ENCODE data around the gene GRHL1. TPM values are rescaled to one million over a fixed set of nuclear protein-coding genes. Genes with fewer than 3 reads are reported as not detected.

GRHL1 gene
- total RNA-seq, 2 donors from 2014 or later = 1.3 to 3.2 TPM

GRCh38 chr2:9982248-9982647, 30.8 kb downstream of the GRHL1 start:
- no peak for DNase-seq (ENCODE audit: low spot score)
- TF ChIP-seq CTCF (IDR thresholded peaks at IDR 0.05) = no peak
- H3K4me1 ChIP-seq = peaks cover 0 to 26% of the 10 kb centered on the region in 2 donors
- H3K27me3 ChIP-seq = no peaks in the 10 kb centered on the region
- no peaks in the 10 kb centered on the region for H3K36me3 ChIP-seq
- no peak overlapping the region for H3K4me3 ChIP-seq
- H3K9me3 ChIP-seq = no peaks in the 10 kb centered on the region
- H3K27ac ChIP-seq = no peak overlapping the region

GRCh38 chr2:9982891-9983290, 31.4 kb downstream of the GRHL1 start:
- peaks cover 0 to 26% of the 10 kb centered on the region in 2 donors for H3K4me1 ChIP-seq

GRCh38 chr2:9983401-9984216, 32.1 kb downstream of the GRHL1 start:
- peak overlapping the region; percentile 52 to 79 for H3K27ac ChIP-seq
- H3K9me3 ChIP-seq = no peaks in the 10 kb centered on the region
- no peak overlapping the region for H3K4me3 ChIP-seq

More at GRCh38 chr2:9982891-9983290, 31.4 kb downstream of the GRHL1 start:
- Histone ChIP-seq H3K27me3 (no peaks in the 10 kb centered on the region), H3K4me3 (no peak overlapping the region), H3K9me3 (no peaks in the 10 kb centered on the region), H3K36me3 (no peaks in the 10 kb centered on the region), H3K27ac (no peak overlapping the region)
- no peak for DNase-seq (ENCODE audit: low spot score)
- TF ChIP-seq CTCF (IDR thresholded peaks at IDR 0.05) = no peak

GRCh38 chr2:9984217-9984739, 32.8 kb downstream of the GRHL1 start:
- Histone ChIP-seq H3K4me3 (no peak overlapping the region), H3K27ac (peak overlapping the region; percentile 52 to 79)
- no peak for DNase-seq (ENCODE audit: low spot score)

More at GRCh38 chr2:9983401-9984216, 32.1 kb downstream of the GRHL1 start:
- no peak for DNase-seq (ENCODE audit: low spot score)
- TF ChIP-seq CTCF (IDR thresholded peaks at IDR 0.05) = no peak
- no peaks in the 10 kb centered on the region for H3K36me3 ChIP-seq
- H3K27me3 ChIP-seq = no peaks in the 10 kb centered on the region
- H3K4me1 ChIP-seq = peaks cover 0 to 26% of the 10 kb centered on the region in 2 donors

GRCh38 chr2:9984871-9985480, 33.5 kb downstream of the GRHL1 start:
- Histone ChIP-seq H3K9me3 (no peaks in the 10 kb centered on the region), H3K36me3 (no peaks in the 10 kb centered on the region), H3K4me3 (no peak overlapping the region), H3K27me3 (no peaks in the 10 kb centered on the region), H3K4me1 (peaks cover 0 to 26% of the 10 kb centered on the region in 2 donors), H3K27ac (peak overlapping the region; percentile 52 to 79)
- no peak for DNase-seq (ENCODE audit: low spot score)
- TF ChIP-seq CTCF (IDR thresholded peaks at IDR 0.05) = no peak

More at GRCh38 chr2:9984217-9984739, 32.8 kb downstream of the GRHL1 start:
- no peaks in the 10 kb centered on the region for H3K9me3 ChIP-seq
- H3K4me1 ChIP-seq = peaks cover 0 to 26% of the 10 kb centered on the region in 2 donors
- TF ChIP-seq CTCF (IDR thresholded peaks at IDR 0.05) = peak; percentile 69 to 90
- no peaks in the 10 kb centered on the region for H3K27me3 ChIP-seq
- no peaks in the 10 kb centered on the region for H3K36me3 ChIP-seq
